Ammon's horn (tissue), 1 donor: Measurements from ENCODE around the gene FGF14.
"Not testable (repeated sequence)": the region's sequence is repeated elsewhere in the genome, so short reads cannot be mapped to it uniquely, and the experiment has no call there.

Source experiments
- DNase-seq: peaks from one replicate; pipeline ENCODE4 v3.0.0-alpha.2; 2016; ENCODE audit warnings: low spot score

Gene FGF14

GRCh38 chr13:102136735-102137296, 265.0 kb downstream of the FGF14 start:
- DNase-seq = no peak

- no peak for DNase-seq
Measured at GRCh38 chr13:102132777-102133295, 269.0 kb downstream of the FGF14 start.

- peak; percentile 56 for DNase-seq
Measured at GRCh38 chr13:102131246-102131645, 270.6 kb downstream of the FGF14 start.

- DNase-seq = no peak
Measured at GRCh38 chr13:102128216-102128810, 273.5 kb downstream of the FGF14 start.

GRCh38 chr13:102127153-102127552, 274.7 kb downstream of the FGF14 start:
- DNase-seq = no peak

GRCh38 chr13:102122147-102122546, 279.7 kb downstream of the FGF14 start:
- no peak for DNase-seq

GRCh38 chr13:102117175-102117831, 284.5 kb downstream of the FGF14 start:
- no peak for DNase-seq

- DNase-seq = no peak
Measured at GRCh38 chr13:102103469-102103868, 298.4 kb downstream of the FGF14 start.

- DNase-seq = no peak
Measured at GRCh38 chr13:102100234-102100633, 301.6 kb downstream of the FGF14 start.

- DNase-seq = no peak
Measured at GRCh38 chr13:102097708-102098107, 304.1 kb downstream of the FGF14 start.

- DNase-seq = not testable (repeated sequence)
Measured at GRCh38 chr13:102093288-102093687, 308.6 kb downstream of the FGF14 start.

- no peak for DNase-seq
Measured at GRCh38 chr13:102091231-102091630, 310.6 kb downstream of the FGF14 start.

- no peak for DNase-seq
Measured at GRCh38 chr13:102090532-102090931, 311.3 kb downstream of the FGF14 start.

- no peak for DNase-seq
Measured at GRCh38 chr13:102089722-102090121, 312.1 kb downstream of the FGF14 start.

GRCh38 chr13:102089177-102089576, 312.7 kb downstream of the FGF14 start:
- DNase-seq = no peak

GRCh38 chr13:102073251-102073650, 328.6 kb downstream of the FGF14 start:
- DNase-seq = no peak

GRCh38 chr13:102071711-102072110, 330.1 kb downstream of the FGF14 start:
- no peak for DNase-seq

GRCh38 chr13:102068323-102068722, 333.5 kb downstream of the FGF14 start:
- not testable (repeated sequence) for DNase-seq

- no peak for DNase-seq
Measured at GRCh38 chr13:102055090-102055779, 346.6 kb downstream of the FGF14 start.

- DNase-seq = no peak
Measured at GRCh38 chr13:102049853-102050252, 352.0 kb downstream of the FGF14 start.

- DNase-seq = no peak
Measured at GRCh38 chr13:102045731-102046130, 356.1 kb downstream of the FGF14 start.

GRCh38 chr13:102042746-102043145, 359.1 kb downstream of the FGF14 start:
- DNase-seq = no peak

GRCh38 chr13:102041544-102041943, 360.3 kb downstream of the FGF14 start:
- DNase-seq = no peak
